HG03439 (cell line): ENCODE data around the gene DYRK3.
"Not testable (repeated sequence)": the region's sequence is repeated elsewhere in the genome, so short reads cannot be mapped to it uniquely, and the experiment has no call there.

ENCODE experiments used
- ATAC-seq: cut with Tn5 transposase; IDR thresholded peaks from one replicate; pipeline ENCODE4 v1.9.1; 2021; ENCODE audit warnings: mild to moderate bottlenecking, moderate library complexity; ENCODE audit not compliant: unreplicated experiment

Gene DYRK3

DNA sequence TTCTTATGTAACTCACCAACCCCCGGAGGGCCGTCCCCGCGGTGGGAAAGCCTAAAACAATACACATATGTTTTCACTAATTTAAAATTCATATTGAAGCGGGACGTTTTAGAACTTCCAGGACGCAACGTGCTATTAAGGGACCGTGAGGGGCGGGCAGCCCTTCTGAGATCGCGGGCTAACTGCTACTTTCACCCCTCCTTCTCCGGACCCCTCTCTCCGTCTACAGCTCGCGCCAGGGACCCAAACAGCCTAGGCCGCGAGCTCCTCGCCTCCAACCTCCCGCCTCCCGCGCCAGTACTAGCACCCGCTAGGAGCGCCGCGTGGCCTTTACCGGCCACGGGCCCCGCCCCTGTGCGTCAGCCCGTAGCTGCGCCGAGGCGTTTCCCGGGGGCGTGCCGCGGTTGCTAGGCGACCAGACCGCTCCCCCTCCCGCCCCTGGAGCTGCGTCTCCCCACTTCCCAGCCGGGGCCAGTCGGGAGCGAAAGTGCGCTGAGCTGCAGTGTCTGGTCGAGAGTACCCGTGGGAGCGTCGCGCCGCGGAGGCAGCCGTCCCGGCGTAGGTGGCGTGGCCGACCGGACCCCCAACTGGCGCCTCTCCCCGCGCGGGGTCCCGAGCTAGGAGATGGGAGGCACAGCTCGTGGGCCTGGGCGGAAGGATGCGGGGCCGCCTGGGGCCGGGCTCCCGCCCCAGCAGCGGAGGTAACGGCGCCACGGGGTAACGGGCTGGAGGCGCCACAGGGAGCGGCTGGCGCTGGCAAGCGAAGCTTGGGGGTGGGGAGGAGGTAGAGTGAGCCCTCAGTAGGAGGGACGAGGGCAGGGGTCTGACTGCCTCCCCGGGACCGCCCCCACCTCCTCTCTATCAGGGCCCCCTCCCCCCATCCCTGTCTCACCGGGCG is at the start of gene DYRK3:
Gene DYRK3, plus strand, starts transcription at position 457 of the 898 bp plus-strand sequence. Its CDS starts 168 bp downstream, at position 625.
- ATAC-seq: peak; percentile 91

DNA sequence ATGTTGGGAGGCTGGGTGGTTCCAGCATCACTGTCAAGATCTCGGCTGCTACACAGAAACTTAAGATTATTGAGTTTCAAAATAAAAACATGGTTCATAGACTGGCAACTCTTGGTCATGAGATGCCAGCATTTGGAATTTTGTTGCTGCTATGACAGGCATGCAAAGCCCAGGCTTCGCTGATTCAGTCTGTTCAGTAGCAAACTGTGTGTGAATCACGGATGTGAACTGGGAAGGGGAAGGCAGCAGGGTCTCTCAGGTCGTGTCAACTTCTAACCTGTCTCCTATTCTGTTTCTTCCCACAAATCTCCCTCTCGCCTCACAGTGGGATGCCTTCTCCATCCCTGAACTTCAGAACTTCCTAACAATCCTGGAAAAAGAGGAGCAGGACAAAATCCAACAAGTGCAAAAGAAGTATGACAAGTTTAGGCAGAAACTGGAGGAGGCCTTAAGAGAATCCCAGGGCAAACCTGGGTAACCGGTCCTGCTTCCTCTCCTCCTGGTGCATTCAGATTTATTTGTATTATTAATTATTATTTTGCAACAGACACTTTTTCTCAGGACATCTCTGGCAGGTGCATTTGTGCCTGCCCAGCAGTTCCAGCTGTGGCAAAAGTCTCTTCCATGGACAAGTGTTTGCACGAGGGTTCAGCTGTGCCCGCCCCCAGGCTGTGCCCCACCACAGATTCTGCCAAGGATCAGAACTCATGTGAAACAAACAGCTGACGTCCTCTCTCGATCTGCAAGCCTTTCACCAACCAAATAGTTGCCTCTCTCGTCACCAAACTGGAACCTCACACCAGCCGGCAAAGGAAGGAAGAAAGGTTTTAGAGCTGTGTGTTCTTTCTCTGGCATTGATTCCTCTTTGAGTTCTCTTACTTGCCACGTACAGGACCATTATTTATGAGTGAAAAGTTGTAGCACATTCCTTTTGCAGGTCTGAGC is 48.6 kb upstream of the DYRK3 start:
- ATAC-seq: no peak

- ATAC-seq: no peak
Measured at GRCh38 chr1:206587904-206588303, 47.4 kb upstream of the DYRK3 start.

DNA sequence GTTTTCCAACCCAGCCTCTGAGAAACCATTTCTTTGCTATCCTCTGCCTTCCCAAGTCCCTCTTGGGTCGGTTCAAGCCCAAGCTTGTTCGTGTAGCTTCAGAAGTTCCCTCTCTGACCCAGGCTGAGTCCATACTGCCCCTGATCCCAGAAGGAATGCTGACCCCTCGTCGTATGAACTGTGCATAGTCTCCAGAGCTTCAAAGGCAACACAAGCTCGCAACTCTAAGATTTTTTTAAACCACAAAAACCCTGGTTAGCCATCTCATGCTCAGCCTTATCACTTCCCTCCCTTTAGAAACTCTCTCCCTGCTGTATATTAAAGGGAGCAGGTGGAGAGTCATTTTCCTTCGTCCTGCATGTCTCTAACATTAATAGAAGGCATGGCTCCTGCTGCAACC is 46.8 kb upstream of the DYRK3 start:
- no peak for ATAC-seq

DNA sequence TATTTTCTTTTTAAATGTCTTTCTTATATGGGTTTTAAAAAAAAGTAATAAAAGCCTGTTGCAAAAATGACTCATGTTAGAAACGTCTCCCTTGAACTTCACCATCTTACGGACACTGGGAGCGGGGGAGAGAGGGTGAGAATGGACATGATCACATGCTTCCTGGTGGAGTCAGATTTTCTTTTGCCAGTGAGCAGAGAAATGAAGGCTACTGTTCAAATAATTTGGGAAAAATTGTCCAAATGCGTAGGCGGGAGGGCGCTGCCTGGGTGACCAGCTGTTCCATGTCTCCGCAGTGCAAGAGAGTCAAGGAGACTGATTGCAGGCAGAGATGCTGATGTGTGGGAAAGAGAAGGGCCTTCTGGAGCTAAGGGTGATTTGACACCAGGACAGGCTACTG is 46.1 kb upstream of the DYRK3 start:
- ATAC-seq: no peak

- peak; percentile 65 for ATAC-seq
Measured at GRCh38 chr1:206590025-206590758, 45.1 kb upstream of the DYRK3 start.

GRCh38 chr1:206591226-206591625 is 44.1 kb upstream of the DYRK3 start:
- ATAC-seq: no peak

- ATAC-seq: no peak
Measured at GRCh38 chr1:206591696-206592095, 43.6 kb upstream of the DYRK3 start.

DNA sequence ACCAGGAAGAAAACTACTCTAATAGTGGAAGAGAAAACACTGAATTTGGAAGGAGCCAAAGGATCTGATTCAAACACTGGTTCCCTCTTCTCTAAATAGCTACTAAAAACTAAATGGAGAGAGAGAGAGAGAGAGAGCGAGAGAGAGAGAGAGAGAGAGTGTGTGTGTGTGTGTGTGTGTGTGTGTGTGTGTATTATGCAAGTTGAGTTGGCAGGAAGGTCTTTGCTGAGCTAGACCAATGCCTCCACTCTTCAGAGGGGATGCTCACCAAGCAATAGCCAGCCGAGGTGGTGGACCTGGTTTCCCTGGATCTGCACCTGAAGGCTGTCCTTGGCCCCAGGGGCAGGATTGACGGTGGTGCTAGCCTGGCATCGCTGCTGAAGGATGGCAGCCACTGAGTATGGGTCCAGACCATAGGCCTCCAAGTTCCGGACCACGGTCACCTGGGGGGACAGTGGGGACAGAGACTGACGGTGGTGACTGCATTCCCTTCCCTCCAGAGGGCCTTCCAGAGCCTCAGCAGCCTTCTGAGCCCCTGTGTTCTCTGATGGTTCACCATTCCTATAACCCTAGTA is 41.9 kb upstream of the DYRK3 start:
- no peak for ATAC-seq

- no peak for ATAC-seq
Measured at GRCh38 chr1:206595581-206596318, 39.6 kb upstream of the DYRK3 start.

- ATAC-seq: no peak
Measured at GRCh38 chr1:206596319-206596666, 39.0 kb upstream of the DYRK3 start.

GRCh38 chr1:206600527-206600926 is 34.8 kb upstream of the DYRK3 start:
- ATAC-seq: no peak

DNA sequence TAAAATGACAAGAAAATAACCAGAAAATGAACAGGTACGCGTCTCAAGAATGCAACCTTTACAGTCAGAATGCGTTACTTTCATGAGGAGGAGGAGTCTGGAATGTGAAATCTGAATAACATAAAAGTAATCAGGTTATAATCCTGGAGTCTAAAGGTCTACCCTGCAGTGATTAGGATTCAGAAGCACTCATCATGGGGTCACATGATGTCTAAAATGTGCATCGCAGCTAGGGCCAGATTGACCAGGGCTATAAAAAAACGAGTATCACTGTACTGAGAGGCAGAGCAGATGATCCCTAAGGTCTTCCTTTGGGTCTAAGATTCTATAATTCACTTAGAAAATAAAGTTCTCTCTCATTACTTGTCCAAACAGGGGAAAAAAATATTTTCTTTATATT is 30.5 kb upstream of the DYRK3 start:
- ATAC-seq: no peak

- no peak for ATAC-seq
Measured at GRCh38 chr1:206606867-206607266, 28.5 kb upstream of the DYRK3 start.

DNA sequence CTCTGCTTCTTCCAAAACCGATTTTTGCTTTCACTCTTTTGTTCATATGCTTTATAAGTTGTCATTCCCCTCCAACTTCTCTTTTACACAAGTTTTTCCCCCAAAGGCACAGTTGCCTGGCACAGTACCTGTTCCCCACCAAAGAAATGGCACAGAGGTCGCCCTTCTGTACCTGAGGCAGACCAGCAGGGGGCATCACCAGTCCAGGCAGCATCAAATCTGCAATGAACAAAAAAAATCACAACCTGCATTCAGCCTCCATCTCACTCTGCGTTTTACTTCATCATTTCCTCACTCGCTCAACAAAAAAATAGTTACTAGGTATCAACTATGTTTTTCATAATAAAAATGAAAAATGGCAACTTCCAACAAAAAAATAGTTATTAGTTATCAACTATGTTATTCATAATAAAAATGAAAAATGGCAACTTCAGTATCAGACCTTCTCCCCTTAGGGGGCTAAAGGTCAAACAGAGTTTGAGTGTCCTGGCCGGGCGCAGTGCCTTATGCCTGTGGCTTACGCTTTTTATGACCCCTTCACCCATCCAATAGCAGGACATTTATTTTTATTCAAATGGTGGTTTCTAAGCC is 27.1 kb upstream of the DYRK3 start:
- ATAC-seq: no peak

DNA sequence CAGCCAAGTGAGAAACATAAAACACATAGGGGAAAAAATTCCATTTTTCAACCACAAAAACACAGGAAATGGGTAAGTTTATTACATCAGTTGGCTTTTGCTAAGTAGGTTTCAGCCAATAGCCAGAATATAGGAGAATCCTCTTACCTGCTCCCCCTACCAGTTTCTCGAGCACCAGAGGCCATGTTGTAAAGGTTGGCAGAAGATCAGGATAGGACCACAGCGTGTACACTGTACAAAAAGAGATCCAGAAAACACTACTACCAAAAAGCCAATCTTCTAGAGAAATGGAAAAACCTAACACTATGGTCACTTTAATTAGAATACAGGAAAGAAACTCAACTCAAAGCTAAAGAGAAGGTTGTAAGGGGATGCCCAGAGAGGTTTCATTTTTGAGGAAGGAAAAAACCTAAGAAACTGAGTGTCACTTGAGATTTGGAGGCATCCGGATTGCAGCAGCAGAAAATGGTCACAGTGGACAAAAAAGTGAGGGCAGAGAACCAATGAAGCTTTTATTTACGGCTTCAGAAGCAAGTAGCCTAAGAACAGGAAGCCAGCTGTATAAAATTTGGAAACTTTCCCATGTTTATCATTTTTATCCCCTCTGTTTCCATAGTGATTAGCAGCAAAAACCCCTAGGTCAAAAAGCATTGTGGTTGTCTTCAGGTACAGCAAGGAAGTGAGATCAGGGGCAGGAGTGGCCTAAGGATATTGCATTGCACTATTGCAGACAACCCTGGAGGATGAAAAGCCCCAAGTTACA is 25.9 kb upstream of the DYRK3 start:
- no peak for ATAC-seq

GRCh38 chr1:206612129-206612876 is 23.0 kb upstream of the DYRK3 start, which contains the start of gene EIF2D:
EIF2D (minus strand) TSS chr1:206612465; CDS start chr1:206612342, 123 bp downstream.
- peak; percentile 88 for ATAC-seq

DNA sequence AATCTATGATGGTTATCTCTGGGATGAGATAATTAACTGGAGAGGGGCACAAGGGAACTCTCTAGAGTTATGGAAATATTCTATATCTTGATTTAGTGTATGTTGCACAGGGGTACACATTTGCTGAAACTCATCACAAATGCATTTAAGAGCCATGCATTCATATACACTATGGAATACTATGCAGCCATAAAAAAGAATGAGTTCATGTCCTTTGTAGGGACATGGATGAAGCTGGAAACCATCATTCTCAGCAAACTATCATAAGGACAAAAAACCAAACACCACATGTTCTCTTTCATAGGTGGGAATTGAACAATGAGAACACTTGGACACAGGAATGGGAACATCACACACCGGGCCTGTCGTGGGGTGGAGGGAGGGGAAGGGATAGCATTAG is 8.9 kb upstream of the DYRK3 start:
- ATAC-seq: not testable (repeated sequence)
